Kidney (tissue), 14 donors: Measurements from ENCODE around the gene DUS2. TPM values are rescaled to one million over a fixed set of nuclear protein-coding genes. Genes with fewer than 3 reads are reported as not detected.
A peak's percentile ranks its signal among the peaks of the same experiment; 100 is the strongest.

Experiments used
- DNase-seq, 5 donors: peaks; one replicate each; pipeline ENCODE4 v3.0.0-alpha.2; 2013 to 2020
- FAIRE-seq: peaks from 2 replicates; lab custom pipeline; 2012; peaks lifted over from hg19 to GRCh38; lab: Jason Lieb, UNC
- H3K27ac ChIP-seq, 2 donors: one replicate each; pipeline ENCODE4 v1.7.0; 2013; ENCODE audit warnings: low read depth in 2 of 2, low read length in 2 of 2, inconsistent platforms in 1 of 2
- H3K27me3 ChIP-seq: one replicate; pipeline ENCODE4 v1.7.1; 2013; ENCODE audit warnings: low read length, inconsistent platforms; ENCODE audit not compliant: control insufficient read depth, insufficient read depth
- H3K36me3 ChIP-seq, 3 donors: one replicate each; pipeline versions ENCODE4 v1.7.0 to v1.7.1; 2013; ENCODE audit warnings: low read length in 3 of 3, control low read depth in 1 of 3, inconsistent platforms in 1 of 3; ENCODE audit not compliant: insufficient read depth in 3 of 3, control insufficient read depth in 2 of 3
- H3K4me1 ChIP-seq, 3 donors: one replicate each; pipeline versions ENCODE4 v1.7.0 to v1.7.1; 2013; ENCODE audit warnings: low read length in 3 of 3, inconsistent platforms in 1 of 3, low read depth in 1 of 3; ENCODE audit not compliant: control insufficient read depth in 2 of 3, insufficient read depth in 2 of 3
- H3K4me3 ChIP-seq, 3 donors: one replicate each; pipeline versions ENCODE4 v1.7.0 to v1.8.1; 2013; ENCODE audit warnings: low read length in 3 of 3, control low read depth in 1 of 3, inconsistent platforms in 1 of 3
- H3K9ac ChIP-seq, 3 donors: one replicate each; pipeline versions ENCODE4 v1.7.0 to v1.7.1; 2013; ENCODE audit warnings: low read length in 3 of 3, control low read depth in 1 of 3, inconsistent platforms in 1 of 3
- H3K9me3 ChIP-seq, 3 donors: one replicate each; pipeline versions ENCODE4 v1.7.0 to v1.7.1; 2013; ENCODE audit warnings: low read length in 3 of 3, control low read depth in 1 of 3, inconsistent platforms in 1 of 3; ENCODE audit not compliant: control insufficient read depth in 2 of 3, insufficient read depth in 1 of 3
- intact Hi-C: fragments of 100-400 bp; cut with DNase I; formaldehyde crosslinking; loops from one replicate; pipeline ENCODE4 v1.11.1; 2022
- polyA plus RNA-seq: library from polyadenylated mRNA; stranded (reverse); fragments of 350-450 nt; fragmentation: Illumina TruSeq; extraction: RNeasy Lipid Tissue Mini Kit (QIAGEN cat#74804); gene quantifications from one replicate; pipeline ENCODE4 v1.2.3, GENCODE V29; 2014; ENCODE audit warnings: low read depth, low replicate concordance; ENCODE audit not compliant: insufficient read depth
- total RNA-seq: library from RNA; stranded (reverse); fragmentation: NEBNext Ultra II Directional; extraction: Animal tissue kit (Norgen Biotek cat#: 25700); gene quantifications from one replicate; pipeline ENCODE4 v1.2.1, GENCODE V29; 2021
- TF ChIP-seq, protein P1 (sequence below): IDR thresholded peaks from 3 replicates; pipeline ENCODE4 v1.5.1; 2012; ENCODE audit warnings: mild to moderate bottlenecking, moderate library complexity, borderline replicate concordance; ENCODE audit not compliant: insufficient read depth; ENCODE audit errors: extremely low read depth
- donor health status: control.
- donor health status: control.
- donor health status: control.
- donor health status: control.
- donor health status: control.
- donor health status: DM: yes; HTN: yes; CAD: no.
- donor health status: Normal renal cell carcinoma (clear cell type).

DUS2 gene
- total and polyA plus RNA-seq, 2 donors from 2014 or later: 12.1 to 12.5 TPM

DNA sequence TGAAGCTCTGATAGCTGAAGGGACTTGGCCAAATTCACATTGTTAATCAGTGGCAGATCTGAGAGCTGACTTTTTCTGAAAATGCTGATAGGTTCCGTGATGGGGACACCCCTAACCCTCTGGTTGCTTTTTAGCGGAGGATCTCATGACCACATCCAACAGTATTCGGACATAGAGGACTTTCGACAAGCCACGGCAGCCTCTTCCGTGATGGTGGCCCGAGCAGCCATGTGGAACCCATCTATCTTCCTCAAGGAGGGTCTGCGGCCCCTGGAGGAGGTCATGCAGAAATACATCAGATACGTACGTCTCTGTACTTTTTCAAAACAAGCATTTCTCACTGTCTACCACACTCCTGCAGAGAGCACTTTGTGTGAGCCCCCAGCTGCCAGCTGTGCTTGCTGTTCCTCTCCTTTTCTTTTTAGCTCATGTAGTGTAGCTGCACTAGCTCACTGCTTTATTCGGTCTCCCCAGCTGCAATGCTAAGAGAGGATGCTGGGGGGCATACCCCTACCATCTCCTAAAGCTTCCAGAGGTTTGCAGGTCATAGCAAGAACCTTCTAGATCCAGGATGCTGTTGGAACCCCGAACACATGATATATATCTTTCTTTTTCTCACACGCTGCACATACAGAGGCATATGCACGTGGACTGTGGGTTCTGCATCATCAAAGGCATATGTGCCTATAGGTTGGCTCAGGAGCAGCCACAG is 47.9 kb downstream of the DUS2 start:
- Histone ChIP-seq H3K27ac (no peak overlapping the region), H3K36me3 (peaks cover 0 to 13% (median 10%) of the 10 kb centered on the region in 3 donors), H3K9me3 (no peaks in the 10 kb centered on the region), H3K9ac (peak overlapping the region in 1 of 3 donors; percentile 40), H3K4me1 (peaks cover 0 to 14% (median 13%) of the 10 kb centered on the region in 3 donors), H3K4me3 (no peak overlapping the region), H3K27me3 (no peaks in the 10 kb centered on the region)
- FAIRE-seq: no peak
- TF ChIP-seq, protein P1, sequence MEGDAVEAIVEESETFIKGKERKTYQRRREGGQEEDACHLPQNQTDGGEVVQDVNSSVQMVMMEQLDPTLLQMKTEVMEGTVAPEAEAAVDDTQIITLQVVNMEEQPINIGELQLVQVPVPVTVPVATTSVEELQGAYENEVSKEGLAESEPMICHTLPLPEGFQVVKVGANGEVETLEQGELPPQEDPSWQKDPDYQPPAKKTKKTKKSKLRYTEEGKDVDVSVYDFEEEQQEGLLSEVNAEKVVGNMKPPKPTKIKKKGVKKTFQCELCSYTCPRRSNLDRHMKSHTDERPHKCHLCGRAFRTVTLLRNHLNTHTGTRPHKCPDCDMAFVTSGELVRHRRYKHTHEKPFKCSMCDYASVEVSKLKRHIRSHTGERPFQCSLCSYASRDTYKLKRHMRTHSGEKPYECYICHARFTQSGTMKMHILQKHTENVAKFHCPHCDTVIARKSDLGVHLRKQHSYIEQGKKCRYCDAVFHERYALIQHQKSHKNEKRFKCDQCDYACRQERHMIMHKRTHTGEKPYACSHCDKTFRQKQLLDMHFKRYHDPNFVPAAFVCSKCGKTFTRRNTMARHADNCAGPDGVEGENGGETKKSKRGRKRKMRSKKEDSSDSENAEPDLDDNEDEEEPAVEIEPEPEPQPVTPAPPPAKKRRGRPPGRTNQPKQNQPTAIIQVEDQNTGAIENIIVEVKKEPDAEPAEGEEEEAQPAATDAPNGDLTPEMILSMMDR: no peak
- no peak for DNase-seq
- intact Hi-C loops: no loop called here

DNA sequence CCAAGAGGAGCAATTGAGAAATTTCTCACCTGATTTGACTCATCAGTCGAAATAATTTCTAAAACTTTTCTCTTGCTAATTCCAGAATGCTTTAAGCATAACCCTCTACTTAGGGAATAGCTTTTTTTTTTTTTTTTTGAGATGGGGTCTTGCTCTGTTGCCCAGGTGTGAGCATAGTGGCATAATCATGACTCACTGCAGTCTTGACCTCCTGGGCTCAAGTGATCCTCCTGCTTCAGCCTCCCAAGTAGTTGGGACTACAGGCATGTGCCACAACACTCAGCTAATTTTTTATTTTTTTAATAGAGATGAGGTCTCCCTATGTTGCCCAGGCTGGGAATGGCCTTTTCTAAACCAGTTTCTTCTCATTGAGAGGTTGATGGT is 48.4 kb downstream of the DUS2 start:
- no peaks in the 10 kb centered on the region for H3K27me3 ChIP-seq
- H3K4me3 ChIP-seq: no peak overlapping the region
- H3K4me1 ChIP-seq: peaks cover 0 to 14% (median 13%) of the 10 kb centered on the region in 3 donors
- H3K9ac ChIP-seq: no peak overlapping the region
- FAIRE-seq (no peak), DNase-seq (no peak)
- TF ChIP-seq, protein P1: no peak
- peaks cover 0 to 10% (median 10%) of the 10 kb centered on the region in 3 donors for H3K36me3 ChIP-seq
- H3K9me3 ChIP-seq: no peaks in the 10 kb centered on the region
- H3K27ac ChIP-seq: no peak overlapping the region
- intact Hi-C loops: no loop called here

DNA sequence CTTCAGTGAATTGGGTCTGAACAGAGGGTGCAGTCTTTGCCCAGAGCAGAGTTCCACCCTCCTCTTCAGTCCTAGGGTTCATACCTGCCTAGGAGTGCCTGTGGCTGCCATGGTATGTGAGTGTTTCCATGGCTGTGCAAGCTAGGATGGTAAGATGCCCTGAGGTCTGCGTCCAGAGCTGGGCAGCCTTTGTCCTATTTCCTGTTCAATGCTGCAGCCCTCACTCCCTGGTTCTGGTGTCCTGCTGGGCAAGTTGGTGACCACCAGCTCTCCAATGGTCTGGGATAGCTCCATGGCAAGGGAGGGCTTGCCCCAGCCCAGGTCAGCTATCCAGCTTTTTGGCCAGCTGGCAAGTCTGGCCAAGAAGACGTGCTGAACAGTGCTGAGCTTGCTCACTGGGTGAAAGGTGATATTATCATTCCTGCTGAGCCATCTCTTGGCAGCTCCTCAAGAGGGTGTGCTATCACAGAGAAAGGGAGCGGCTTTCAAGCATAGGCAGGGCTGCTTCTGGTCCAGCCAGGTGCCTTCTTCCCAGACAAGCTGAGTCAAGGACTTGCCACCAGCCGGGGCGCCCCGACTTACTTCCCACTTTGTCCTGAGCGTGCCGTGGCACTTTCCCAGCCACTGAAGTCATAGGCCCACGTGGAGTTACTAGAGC is 49.1 kb downstream of the DUS2 start:
- no peak for DNase-seq
- Histone ChIP-seq H3K9me3 (no peaks in the 10 kb centered on the region), H3K27me3 (no peaks in the 10 kb centered on the region), H3K27ac (peak overlapping the region in 1 of 2 donors; percentile 69), H3K4me3 (no peak overlapping the region), H3K4me1 (peaks cover 0 to 14% (median 13%) of the 10 kb centered on the region in 3 donors), H3K36me3 (peaks cover 0 to 10% (median 9%) of the 10 kb centered on the region in 3 donors), H3K9ac (no peak overlapping the region)
- TF ChIP-seq, protein P1: no peak
- FAIRE-seq: no peak
- intact Hi-C loops: no loop called here
